ENCODE results near the gene TBC1D4.

TBC1D4 gene

GRCh38 chr13:75513271-75513670 is 31.3 kb upstream of the TBC1D4 start:
- H3K4me3 ChIP-seq (ENCODE audit: low read length), result no peak overlapping the region
- TF ChIP-seq CTCF (IDR thresholded peaks at IDR 0.05; ENCODE audit: insufficient read depth, low read depth, low read length, missing control alignments), result no peak
- no peak for DNase-seq (ENCODE audit: low read depth)

GRCh38 chr13:75512253-75512652 is 30.3 kb upstream of the TBC1D4 start:
- no peak overlapping the region for H3K4me3 ChIP-seq (ENCODE audit: low read length)
- TF ChIP-seq CTCF (IDR thresholded peaks at IDR 0.05; ENCODE audit: insufficient read depth, low read depth, low read length, missing control alignments), result no peak
- DNase-seq (ENCODE audit: low read depth), result no peak

GRCh38 chr13:75511051-75511625 is 29.2 kb upstream of the TBC1D4 start:
- DNase-seq (ENCODE audit: low read depth), result no peak
- H3K4me3 ChIP-seq (ENCODE audit: low read length), result no peak overlapping the region
- no peak for TF ChIP-seq CTCF (IDR thresholded peaks at IDR 0.05; ENCODE audit: insufficient read depth, low read depth, low read length, missing control alignments)

- no peak for TF ChIP-seq CTCF (IDR thresholded peaks at IDR 0.05; ENCODE audit: insufficient read depth, low read depth, low read length, missing control alignments)
- H3K4me3 ChIP-seq (ENCODE audit: low read length), result no peak overlapping the region
- no peak for DNase-seq (ENCODE audit: low read depth)
Observed at GRCh38 chr13:75508002-75508548, 26.1 kb upstream of the TBC1D4 start.

- no peak for TF ChIP-seq CTCF (IDR thresholded peaks at IDR 0.05; ENCODE audit: insufficient read depth, low read depth, low read length, missing control alignments)
- H3K4me3 ChIP-seq (ENCODE audit: low read length), result no peak overlapping the region
- DNase-seq (ENCODE audit: low read depth), result peak; percentile 30
Observed at GRCh38 chr13:75507027-75508001, 25.3 kb upstream of the TBC1D4 start.

- TF ChIP-seq CTCF (IDR thresholded peaks at IDR 0.05; ENCODE audit: insufficient read depth, low read depth, low read length, missing control alignments), result no peak
- DNase-seq (ENCODE audit: low read depth), result no peak
- no peak overlapping the region for H3K4me3 ChIP-seq (ENCODE audit: low read length)
Observed at GRCh38 chr13:75506018-75506417, 24.0 kb upstream of the TBC1D4 start.
